Panc1 (cell line): Measurements from ENCODE around the gene LINC00632. TPM values are rescaled to one million over a fixed set of nuclear protein-coding genes. Genes with fewer than 3 reads are reported as not detected.
A peak's percentile ranks its signal among the peaks of the same experiment; 100 is the strongest.

Source experiments
- ATAC-seq: fragments of 200-7000 bp; cut with Tn5 transposase; 2 replicates; pipeline ENCODE4 v1.9.1; 2020; ENCODE audit warnings: mild to moderate bottlenecking, moderate library complexity
- BruUV-seq: library from RNA; stranded (reverse); fragments of 400-500 nt; replicated peaks from 2 replicates; lab custom pipeline; 2021; lab: Mats Ljungman, UMichigan
- CTCF ChIA-PET: fragments of 300-600 bp; sonication (Branson Sonifier 250); formaldehyde crosslinking; loops from one replicate; lab custom pipeline; 2022; ENCODE audit warnings: antibody characterized with exemption; lab: Charles Lee
- POLR2A ChIA-PET: fragments of 300-600 bp; sonication (Branson Sonifier 250); formaldehyde crosslinking; loops from one replicate; lab custom pipeline; 2022; ENCODE audit warnings: antibody characterized with exemption; lab: Charles Lee
- DNase-seq: peaks from one replicate; pipeline ENCODE4 v3.0.0-alpha.2; 2010; ENCODE audit warnings: low read depth, low spot score
- H3K27ac ChIP-seq: 2 replicates; pipeline ENCODE4 v1.5.1; 2011; ENCODE audit warnings: mild to moderate bottlenecking, low read length, inconsistent platforms
- H3K27me3 ChIP-seq: fragments of 200-500 bp; sonication (Bioruptor generic); 2 replicates; pipeline ENCODE4 v1.6.0; 2014; ENCODE audit warnings: low read length, inconsistent platforms; ENCODE audit not compliant: control insufficient read depth, insufficient read depth
- H3K36me3 ChIP-seq: fragments of 200-500 bp; sonication (Bioruptor generic); 2 replicates; pipeline ENCODE4 v1.5.1; 2014; ENCODE audit warnings: inconsistent platforms, mild to moderate bottlenecking, low read length, moderate library complexity; ENCODE audit not compliant: control insufficient read depth, insufficient read depth
- H3K4me1 ChIP-seq: 2 replicates; pipeline ENCODE4 v1.5.1; 2011; ENCODE audit warnings: inconsistent platforms, mild to moderate bottlenecking, low read length, moderate library complexity; ENCODE audit not compliant: control insufficient read depth, insufficient read depth
- H3K4me3 ChIP-seq, 2 experiments: 2 replicates each; pipeline ENCODE4 v1.5.1; 2011 to 2012; ENCODE audit warnings: low read depth in 2 of 2, low read length in 2 of 2, mild to moderate bottlenecking in 2 of 2, inconsistent platforms in 1 of 2, moderate library complexity in 1 of 2
- H3K9me3 ChIP-seq: fragments of 200-500 bp; sonication (Bioruptor generic); 2 replicates; pipeline ENCODE4 v1.5.1; 2014; ENCODE audit warnings: low read depth, mild to moderate bottlenecking, inconsistent platforms, low read length, moderate library complexity; ENCODE audit not compliant: control insufficient read depth, insufficient read depth
- POLR2AphosphoS5 ChIP-seq: IDR thresholded peaks from 2 replicates; pipeline ENCODE4 v1.6.1; 2012; ENCODE audit warnings: mild to moderate bottlenecking, low read depth, low read length, moderate library complexity
- SIN3A ChIP-seq: IDR thresholded peaks from 2 replicates; pipeline ENCODE4 v1.6.1; 2012; ENCODE audit warnings: low read depth, mild to moderate bottlenecking, low read length, moderate library complexity, borderline replicate concordance; ENCODE audit not compliant: insufficient read depth
- TCF7L2 ChIP-seq: IDR thresholded peaks from 2 replicates; pipeline ENCODE4 v1.6.1; 2011; ENCODE audit warnings: mild to moderate bottlenecking, low read depth, low read length, inconsistent platforms
- in situ Hi-C: cut with HindIII; loops from 2 replicates; pipeline ENCODE4 v1.10.0; 2016; ENCODE audit warnings: low sequenced_read_pairs, low pct_unique_long_range_greater_than_20kb
- intact Hi-C: fragments of 100-400 bp; cut with micrococcal nuclease; formaldehyde crosslinking; loops from one replicate; pipeline ENCODE4 v1.10.0; 2022; ENCODE audit not compliant: unreplicated experiment
- total RNA-seq: library from RNA; stranded (reverse); gene quantifications from one replicate; pipeline ENCODE4 v1.2.1, GENCODE V29; 2021; ENCODE audit not compliant: unreplicated experiment
- TF ChIP-seq, protein P1 (sequence below): fragments of 450-650 bp; IDR thresholded peaks from 2 replicates; pipeline ENCODE4 v1.5.1; 2017; ENCODE audit warnings: mild to moderate bottlenecking
- TF ChIP-seq, protein P2 (sequence below), 2 experiments: IDR thresholded peaks; 2 replicates each; pipeline ENCODE4 v1.6.1; 2011 to 2012; ENCODE audit warnings: low read depth in 2 of 2, control low read depth in 1 of 2, low read length in 1 of 2, mild to moderate bottlenecking in 1 of 2, moderate library complexity in 1 of 2; ENCODE audit not compliant: insufficient read depth in 1 of 2

The LINC00632 gene
- total RNA-seq, 1 experiment from 2014 or later, result 0.13 TPM

DNA sequence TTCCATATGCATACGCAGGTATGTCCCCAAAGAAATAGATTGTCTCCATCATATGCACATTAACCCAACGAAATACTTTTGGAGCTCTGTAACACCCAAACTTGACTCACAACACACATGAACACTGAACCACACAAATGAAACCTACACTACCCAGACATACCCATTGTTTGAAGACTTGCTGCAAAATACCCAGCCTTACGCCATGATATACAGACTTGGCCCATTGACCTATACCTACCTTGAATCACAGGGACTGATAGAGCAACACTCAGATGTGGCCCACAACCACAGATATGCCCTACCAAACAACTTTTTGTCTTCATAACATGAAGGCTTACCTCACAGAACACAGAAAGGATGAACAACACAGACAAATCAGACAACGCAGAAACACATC lies 15.9 kb downstream of the LINC00632 start:
- intact Hi-C loops (no loop called here), in situ Hi-C loops (no loop called here)
- no peak overlapping the region for H3K4me3 ChIP-seq
- DNase-seq, result no peak
- no peaks in the 10 kb centered on the region for H3K27me3 ChIP-seq
- H3K4me1 ChIP-seq, result no peaks in the 10 kb centered on the region
- TF ChIP-seq TCF7L2, result no peak
- H3K36me3 ChIP-seq, result no peaks in the 10 kb centered on the region
- no peak for ATAC-seq
- no peaks in the 10 kb centered on the region for H3K9me3 ChIP-seq
- CTCF ChIA-PET, result no interaction called here
- no peak overlapping the region for H3K27ac ChIP-seq
- POLR2A ChIA-PET, result no interaction called here
- no TSS peak for BruUV-seq

DNA sequence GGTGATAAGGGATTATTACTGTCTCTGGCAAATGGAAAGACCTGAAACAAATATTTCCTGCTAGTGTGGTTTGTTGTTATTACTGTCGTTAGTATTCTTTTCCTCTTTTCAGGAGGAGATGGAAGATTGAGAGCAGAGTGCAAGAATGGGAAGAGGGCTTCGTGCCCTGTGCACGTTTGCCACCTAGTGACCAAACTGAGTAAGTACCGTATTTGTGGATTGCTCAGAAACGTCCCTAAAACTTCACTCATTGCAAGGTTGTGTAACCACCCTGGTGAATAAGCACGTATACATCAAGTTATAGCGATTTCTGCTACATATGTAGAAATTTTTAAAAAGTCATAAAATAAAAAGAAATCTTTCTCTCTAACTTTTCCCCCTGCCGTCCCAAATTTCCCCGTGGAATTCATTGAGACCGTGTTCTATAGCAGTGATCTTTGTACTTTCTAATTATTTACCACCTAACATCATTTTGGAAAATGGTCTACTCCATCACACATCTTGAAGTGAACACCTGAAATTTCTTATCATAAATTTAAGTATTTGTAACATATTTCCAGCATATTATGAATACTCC lies 24.3 kb downstream of the LINC00632 start:
- ATAC-seq (peak; percentile 89), DNase-seq (peak; percentile 55)
- intact Hi-C loops, result loop anchor here (1.0 to 10.0 kb wide), 2 partner anchors 33 to 679 kb away; no protein-coding TSS in a partner anchor
- Histone ChIP-seq H3K4me3 (no peak overlapping the region), H3K9me3 (no peaks in the 10 kb centered on the region), H3K4me1 (no peaks in the 10 kb centered on the region), H3K27me3 (no peaks in the 10 kb centered on the region), H3K27ac (no peak overlapping the region), H3K36me3 (no peaks in the 10 kb centered on the region)
- POLR2A ChIA-PET, result no interaction called here
- in situ Hi-C loops, result no loop called here
- no peak for TF ChIP-seq SIN3A
- TF ChIP-seq, protein P1, sequence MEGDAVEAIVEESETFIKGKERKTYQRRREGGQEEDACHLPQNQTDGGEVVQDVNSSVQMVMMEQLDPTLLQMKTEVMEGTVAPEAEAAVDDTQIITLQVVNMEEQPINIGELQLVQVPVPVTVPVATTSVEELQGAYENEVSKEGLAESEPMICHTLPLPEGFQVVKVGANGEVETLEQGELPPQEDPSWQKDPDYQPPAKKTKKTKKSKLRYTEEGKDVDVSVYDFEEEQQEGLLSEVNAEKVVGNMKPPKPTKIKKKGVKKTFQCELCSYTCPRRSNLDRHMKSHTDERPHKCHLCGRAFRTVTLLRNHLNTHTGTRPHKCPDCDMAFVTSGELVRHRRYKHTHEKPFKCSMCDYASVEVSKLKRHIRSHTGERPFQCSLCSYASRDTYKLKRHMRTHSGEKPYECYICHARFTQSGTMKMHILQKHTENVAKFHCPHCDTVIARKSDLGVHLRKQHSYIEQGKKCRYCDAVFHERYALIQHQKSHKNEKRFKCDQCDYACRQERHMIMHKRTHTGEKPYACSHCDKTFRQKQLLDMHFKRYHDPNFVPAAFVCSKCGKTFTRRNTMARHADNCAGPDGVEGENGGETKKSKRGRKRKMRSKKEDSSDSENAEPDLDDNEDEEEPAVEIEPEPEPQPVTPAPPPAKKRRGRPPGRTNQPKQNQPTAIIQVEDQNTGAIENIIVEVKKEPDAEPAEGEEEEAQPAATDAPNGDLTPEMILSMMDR, result peak; percentile 84
- BruUV-seq, result no TSS peak
- CTCF ChIA-PET, result no interaction called here

DNA sequence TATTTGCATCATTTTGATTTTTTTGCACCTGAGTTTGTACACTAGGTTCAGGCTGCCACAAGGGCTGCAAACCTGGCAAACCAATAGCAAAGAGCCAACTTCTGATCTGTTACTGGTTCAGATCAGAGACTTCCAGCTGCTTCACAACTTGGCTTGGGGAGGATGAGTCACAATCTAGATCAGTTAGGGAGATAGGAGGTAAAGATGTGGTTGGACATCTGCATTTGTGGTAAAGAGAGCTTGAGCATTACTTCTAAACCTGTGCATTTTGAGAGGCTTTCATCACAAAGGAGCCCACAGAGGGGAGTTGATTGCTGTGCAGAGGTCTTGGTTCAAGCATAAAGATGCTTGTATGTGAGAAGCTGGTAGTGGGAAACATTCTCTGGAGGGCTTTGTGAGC lies 34.5 kb downstream of the LINC00632 start:
- no peak overlapping the region for H3K4me3 ChIP-seq
- in situ Hi-C loops (no loop called here), intact Hi-C loops (no loop called here)
- no peaks in the 10 kb centered on the region for H3K4me1 ChIP-seq
- CTCF ChIA-PET, result interaction anchor here (0.6 kb wide), 1 partner anchor 16 kb away, joined by 3 read pairs; no protein-coding TSS in a partner anchor
- no peaks in the 10 kb centered on the region for H3K36me3 ChIP-seq
- H3K9me3 ChIP-seq, result no peaks in the 10 kb centered on the region
- no peaks in the 10 kb centered on the region for H3K27me3 ChIP-seq
- H3K27ac ChIP-seq, result no peak overlapping the region
- POLR2A ChIA-PET, result no interaction called here
- BruUV-seq, result no TSS peak
- DNase-seq (no peak), ATAC-seq (no peak)
- TF ChIP-seq SIN3A (no peak), TCF7L2 (no peak), POLR2AphosphoS5 (no peak)
- TF ChIP-seq, protein P1, result no peak
- TF ChIP-seq, protein P2, sequence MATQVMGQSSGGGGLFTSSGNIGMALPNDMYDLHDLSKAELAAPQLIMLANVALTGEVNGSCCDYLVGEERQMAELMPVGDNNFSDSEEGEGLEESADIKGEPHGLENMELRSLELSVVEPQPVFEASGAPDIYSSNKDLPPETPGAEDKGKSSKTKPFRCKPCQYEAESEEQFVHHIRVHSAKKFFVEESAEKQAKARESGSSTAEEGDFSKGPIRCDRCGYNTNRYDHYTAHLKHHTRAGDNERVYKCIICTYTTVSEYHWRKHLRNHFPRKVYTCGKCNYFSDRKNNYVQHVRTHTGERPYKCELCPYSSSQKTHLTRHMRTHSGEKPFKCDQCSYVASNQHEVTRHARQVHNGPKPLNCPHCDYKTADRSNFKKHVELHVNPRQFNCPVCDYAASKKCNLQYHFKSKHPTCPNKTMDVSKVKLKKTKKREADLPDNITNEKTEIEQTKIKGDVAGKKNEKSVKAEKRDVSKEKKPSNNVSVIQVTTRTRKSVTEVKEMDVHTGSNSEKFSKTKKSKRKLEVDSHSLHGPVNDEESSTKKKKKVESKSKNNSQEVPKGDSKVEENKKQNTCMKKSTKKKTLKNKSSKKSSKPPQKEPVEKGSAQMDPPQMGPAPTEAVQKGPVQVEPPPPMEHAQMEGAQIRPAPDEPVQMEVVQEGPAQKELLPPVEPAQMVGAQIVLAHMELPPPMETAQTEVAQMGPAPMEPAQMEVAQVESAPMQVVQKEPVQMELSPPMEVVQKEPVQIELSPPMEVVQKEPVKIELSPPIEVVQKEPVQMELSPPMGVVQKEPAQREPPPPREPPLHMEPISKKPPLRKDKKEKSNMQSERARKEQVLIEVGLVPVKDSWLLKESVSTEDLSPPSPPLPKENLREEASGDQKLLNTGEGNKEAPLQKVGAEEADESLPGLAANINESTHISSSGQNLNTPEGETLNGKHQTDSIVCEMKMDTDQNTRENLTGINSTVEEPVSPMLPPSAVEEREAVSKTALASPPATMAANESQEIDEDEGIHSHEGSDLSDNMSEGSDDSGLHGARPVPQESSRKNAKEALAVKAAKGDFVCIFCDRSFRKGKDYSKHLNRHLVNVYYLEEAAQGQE (IDR thresholded peaks at IDR 0.05; ENCODE audit: insufficient read depth in 1 of 2, low read depth in 2 of 2, low read length in 1 of 2), result no peak
